ENCODE measurements around the gene ZC3H6.
A peak's percentile ranks its signal among the peaks of the same experiment; 100 is the strongest.

ZC3H6 gene

GRCh38 chr2:112301973-112302372 lies 26.6 kb downstream of the ZC3H6 start:
- no peaks in the 10 kb centered on the region for H3K9me3 ChIP-seq (ENCODE audit: control insufficient read depth, insufficient read depth, low read depth, low read length)
- H3K4me3 ChIP-seq (ENCODE audit: low read depth, low read length): no peak overlapping the region
- peaks cover 3% of the 10 kb centered on the region; the same call in 1 of the 2 replicates for H3K4me1 ChIP-seq (ENCODE audit: control insufficient read depth, insufficient read depth, low read length)
- TF ChIP-seq ZNF837 (tag by site-specific recombination; IDR thresholded peaks at IDR 0.05): no peak
- TF ChIP-seq, protein P1, sequence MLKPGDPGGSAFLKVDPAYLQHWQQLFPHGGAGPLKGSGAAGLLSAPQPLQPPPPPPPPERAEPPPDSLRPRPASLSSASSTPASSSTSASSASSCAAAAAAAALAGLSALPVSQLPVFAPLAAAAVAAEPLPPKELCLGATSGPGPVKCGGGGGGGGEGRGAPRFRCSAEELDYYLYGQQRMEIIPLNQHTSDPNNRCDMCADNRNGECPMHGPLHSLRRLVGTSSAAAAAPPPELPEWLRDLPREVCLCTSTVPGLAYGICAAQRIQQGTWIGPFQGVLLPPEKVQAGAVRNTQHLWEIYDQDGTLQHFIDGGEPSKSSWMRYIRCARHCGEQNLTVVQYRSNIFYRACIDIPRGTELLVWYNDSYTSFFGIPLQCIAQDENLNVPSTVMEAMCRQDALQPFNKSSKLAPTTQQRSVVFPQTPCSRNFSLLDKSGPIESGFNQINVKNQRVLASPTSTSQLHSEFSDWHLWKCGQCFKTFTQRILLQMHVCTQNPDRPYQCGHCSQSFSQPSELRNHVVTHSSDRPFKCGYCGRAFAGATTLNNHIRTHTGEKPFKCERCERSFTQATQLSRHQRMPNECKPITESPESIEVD (tag by site-specific recombination; IDR thresholded peaks at IDR 0.05): 0 out of 2 replicates have a peak, but pooled peaks have one; percentile 46
- H3K27ac ChIP-seq (ENCODE audit: extremely low read depth, low read depth, low read length): no peak overlapping the region
- no peaks in the 10 kb centered on the region for H3K36me3 ChIP-seq (ENCODE audit: control insufficient read depth in 2 of 2, insufficient read depth in 1 of 2, low read length in 2 of 2)
- CTCF ChIA-PET: interaction anchor here (0.7 kb wide), 1 partner anchor 11 kb away, joined by 3 read pairs; no protein-coding TSS in a partner anchor
- POLR2A ChIA-PET: no interaction called here

- Histone ChIP-seq H3K36me3 (ENCODE audit: control insufficient read depth in 2 of 2, insufficient read depth in 1 of 2, low read length in 2 of 2) (no peaks in the 10 kb centered on the region), H3K9me3 (ENCODE audit: control insufficient read depth, insufficient read depth, low read depth, low read length) (no peaks in the 10 kb centered on the region), H3K27ac (ENCODE audit: extremely low read depth, low read depth, low read length) (no peak overlapping the region), H3K4me3 (ENCODE audit: low read depth, low read length) (no peak overlapping the region), H3K4me1 (ENCODE audit: control insufficient read depth, insufficient read depth, low read length) (peaks cover 3% of the 10 kb centered on the region; the same call in 1 of the 2 replicates)
- ChIA-PET CTCF (no interaction called here), POLR2A (no interaction called here)
- TF ChIP-seq WT1 (tag by site-specific recombination; IDR thresholded peaks at IDR 0.05): no peak
- no peak for TF ChIP-seq ZBTB7A (tag by site-specific recombination; IDR thresholded peaks at IDR 0.05; ENCODE audit: low read depth)
Measured at GRCh38 chr2:112304298-112304941, 29.0 kb downstream of the ZC3H6 start.

DNA sequence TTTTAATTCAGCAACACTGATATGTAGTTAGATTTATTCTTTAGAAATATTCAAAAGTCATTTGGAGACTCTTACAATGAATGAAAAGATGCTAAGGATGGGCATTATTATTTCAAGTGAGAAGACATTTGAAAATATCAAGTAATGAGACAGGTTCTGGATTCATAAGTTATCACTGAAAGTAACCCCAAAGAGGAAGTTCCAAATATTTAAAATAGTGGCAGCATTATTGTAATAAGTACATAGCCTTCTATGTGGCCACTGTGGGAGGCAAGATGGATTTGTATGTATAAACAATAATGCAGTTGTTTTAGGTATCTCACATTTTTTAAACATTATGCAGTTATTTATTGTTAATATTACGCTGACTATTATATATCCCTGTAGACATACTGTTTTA lies 29.7 kb downstream of the ZC3H6 start:
- no peak for TF ChIP-seq SP2 (tag by site-specific recombination; IDR thresholded peaks at IDR 0.05)
- TF ChIP-seq, protein P2, sequence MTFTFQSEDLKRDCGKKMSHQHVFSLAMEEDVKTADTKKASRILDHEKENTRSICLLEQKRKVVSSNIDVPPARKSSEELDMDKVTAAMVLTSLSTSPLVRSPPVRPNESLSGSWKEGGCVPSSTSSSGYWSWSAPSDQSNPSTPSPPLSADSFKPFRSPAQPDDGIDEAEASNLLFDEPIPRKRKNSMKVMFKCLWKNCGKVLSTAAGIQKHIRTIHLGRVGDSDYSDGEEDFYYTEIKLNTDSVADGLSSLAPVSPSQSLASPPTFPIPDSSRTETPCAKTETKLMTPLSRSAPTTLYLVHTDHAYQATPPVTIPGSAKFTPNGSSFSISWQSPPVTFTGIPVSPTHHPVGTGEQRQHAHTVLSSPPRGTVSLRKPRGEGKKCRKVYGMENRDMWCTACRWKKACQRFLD (tag by site-specific recombination; IDR thresholded peaks at IDR 0.05): no peak
- TF ChIP-seq ZNF626 (tag by site-specific recombination; IDR thresholded peaks at IDR 0.05): no peak
- no peaks in the 10 kb centered on the region for H3K36me3 ChIP-seq (ENCODE audit: control insufficient read depth in 2 of 2, insufficient read depth in 1 of 2, low read length in 2 of 2)
- POLR2A ChIA-PET: no interaction called here
- peaks cover 3% of the 10 kb centered on the region; the same call in 1 of the 2 replicates for H3K4me1 ChIP-seq (ENCODE audit: control insufficient read depth, insufficient read depth, low read length)
- H3K4me3 ChIP-seq (ENCODE audit: low read depth, low read length): no peak overlapping the region
- H3K9me3 ChIP-seq (ENCODE audit: control insufficient read depth, insufficient read depth, low read depth, low read length): no peaks in the 10 kb centered on the region
- CTCF ChIA-PET: no interaction called here
- no peak overlapping the region for H3K27ac ChIP-seq (ENCODE audit: extremely low read depth, low read depth, low read length)

GRCh38 chr2:112310906-112311305 lies 35.5 kb downstream of the ZC3H6 start:
- peaks cover 3% of the 10 kb centered on the region; the same call in 1 of the 2 replicates for H3K4me1 ChIP-seq (ENCODE audit: control insufficient read depth, insufficient read depth, low read length)
- ChIA-PET POLR2A (no interaction called here), CTCF (interaction anchor here (0.6 to 1.2 kb wide), 2 partner anchors 10 to 19 kb away, joined by 3 read pairs; no protein-coding TSS in a partner anchor)
- H3K36me3 ChIP-seq (ENCODE audit: control insufficient read depth in 2 of 2, insufficient read depth in 1 of 2, low read length in 2 of 2): no peaks in the 10 kb centered on the region
- no peak overlapping the region for H3K4me3 ChIP-seq (ENCODE audit: low read depth, low read length)
- H3K9me3 ChIP-seq (ENCODE audit: control insufficient read depth, insufficient read depth, low read depth, low read length): no peaks in the 10 kb centered on the region
- TF ChIP-seq ZNF473 (tag by site-specific recombination; IDR thresholded peaks at IDR 0.05) (no peak), HOXC10 (CRISPR knock-in tag; IDR thresholded peaks at IDR 0.05) (no peak), ZNF18 (tag by site-specific recombination; IDR thresholded peaks at IDR 0.05) (no peak), ZNF23 (tag by site-specific recombination; IDR thresholded peaks at IDR 0.05; ENCODE audit: borderline replicate concordance) (no peak), REST (tag by site-specific recombination; IDR thresholded peaks at IDR 0.05) (no peak), ZNF777 (tag by site-specific recombination; IDR thresholded peaks at IDR 0.05; ENCODE audit: borderline replicate concordance) (no peak), ZBTB17 (tag by site-specific recombination; IDR thresholded peaks at IDR 0.05) (no peak)
- TF ChIP-seq, protein P3, sequence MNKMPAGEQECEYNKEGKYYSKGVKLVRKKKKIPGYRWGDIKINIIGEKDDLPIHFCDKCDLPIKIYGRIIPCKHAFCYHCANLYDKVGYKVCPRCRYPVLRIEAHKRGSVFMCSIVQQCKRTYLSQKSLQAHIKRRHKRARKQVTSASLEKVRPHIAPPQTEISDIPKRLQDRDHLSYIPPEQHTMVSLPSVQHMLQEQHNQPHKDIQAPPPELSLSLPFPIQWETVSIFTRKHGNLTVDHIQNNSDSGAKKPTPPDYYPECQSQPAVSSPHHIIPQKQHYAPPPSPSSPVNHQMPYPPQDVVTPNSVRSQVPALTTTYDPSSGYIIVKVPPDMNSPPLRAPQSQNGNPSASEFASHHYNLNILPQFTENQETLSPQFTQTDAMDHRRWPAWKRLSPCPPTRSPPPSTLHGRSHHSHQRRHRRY (tag by site-specific recombination; IDR thresholded peaks at IDR 0.05): no peak
- H3K27ac ChIP-seq (ENCODE audit: extremely low read depth, low read depth, low read length): no peak overlapping the region

All from HEK293 (cell line).